ENCODE data around the gene SERPINE2. TPM values are rescaled to one million over a fixed set of nuclear protein-coding genes. Genes with fewer than 3 reads are reported as not detected.

The SERPINE2 gene
- total RNA-seq, 1 experiment from 2014 or later = 78.2 TPM

GRCh38 chr2:224059178-224059577 is 20.1 kb upstream of the SERPINE2 start:
- peaks cover 6% of the 10 kb centered on the region for H3K9me3 ChIP-seq
- no peaks in the 10 kb centered on the region for H3K27me3 ChIP-seq
- no peak for DNase-seq
- no peaks in the 10 kb centered on the region for H3K36me3 ChIP-seq
- H3K4me3 ChIP-seq = no peak overlapping the region

- H3K36me3 ChIP-seq = no peaks in the 10 kb centered on the region
- DNase-seq = no peak
- H3K27me3 ChIP-seq = no peaks in the 10 kb centered on the region
- no peak overlapping the region for H3K4me3 ChIP-seq
- H3K9me3 ChIP-seq = peaks cover 6% of the 10 kb centered on the region
Observed at GRCh38 chr2:224058048-224058775, 19.1 kb upstream of the SERPINE2 start.

- peaks cover 6% of the 10 kb centered on the region for H3K9me3 ChIP-seq
- H3K4me3 ChIP-seq = no peak overlapping the region
- no peaks in the 10 kb centered on the region for H3K27me3 ChIP-seq
- H3K36me3 ChIP-seq = no peaks in the 10 kb centered on the region
- no peak for DNase-seq
Observed at GRCh38 chr2:224056889-224057288, 17.8 kb upstream of the SERPINE2 start.

- DNase-seq = no peak
- H3K36me3 ChIP-seq = no peaks in the 10 kb centered on the region
- peaks cover 6% of the 10 kb centered on the region for H3K9me3 ChIP-seq
- H3K27me3 ChIP-seq = no peaks in the 10 kb centered on the region
- H3K4me3 ChIP-seq = no peak overlapping the region
Observed at GRCh38 chr2:224055101-224055500, 16.0 kb upstream of the SERPINE2 start.

GRCh38 chr2:224046752-224047151 is 7.7 kb upstream of the SERPINE2 start:
- peak; percentile 16 for DNase-seq
- Histone ChIP-seq H3K27me3 (no peaks in the 10 kb centered on the region), H3K4me3 (no peak overlapping the region), H3K9me3 (no peaks in the 10 kb centered on the region), H3K36me3 (no peaks in the 10 kb centered on the region)

- no peak for DNase-seq
- no peaks in the 10 kb centered on the region for H3K27me3 ChIP-seq
- H3K9me3 ChIP-seq = no peaks in the 10 kb centered on the region
- no peaks in the 10 kb centered on the region for H3K36me3 ChIP-seq
- H3K4me3 ChIP-seq = no peak overlapping the region
Observed at GRCh38 chr2:224042191-224042696, 3.2 kb upstream of the SERPINE2 start.

GRCh38 chr2:224041554-224041953 is 2.5 kb upstream of the SERPINE2 start:
- Histone ChIP-seq H3K36me3 (no peaks in the 10 kb centered on the region), H3K4me3 (no peak overlapping the region), H3K27me3 (no peaks in the 10 kb centered on the region), H3K9me3 (no peaks in the 10 kb centered on the region)
- DNase-seq = no peak

- H3K36me3 ChIP-seq = no peaks in the 10 kb centered on the region
- no peak overlapping the region for H3K4me3 ChIP-seq
- DNase-seq = no peak
- no peaks in the 10 kb centered on the region for H3K27me3 ChIP-seq
- H3K9me3 ChIP-seq = no peaks in the 10 kb centered on the region
Observed at GRCh38 chr2:224040753-224041152, 1.7 kb upstream of the SERPINE2 start.

- Histone ChIP-seq H3K36me3 (no peaks in the 10 kb centered on the region), H3K27me3 (no peaks in the 10 kb centered on the region), H3K9me3 (no peaks in the 10 kb centered on the region), H3K4me3 (peak overlapping the region; percentile 77)
- no peak for DNase-seq
Observed at GRCh38 chr2:224039770-224040440, 819 bp upstream of the SERPINE2 start.

GRCh38 chr2:224038830-224039079 is 331 bp downstream of the SERPINE2 start:
- Histone ChIP-seq H3K27me3 (no peaks in the 10 kb centered on the region), H3K4me3 (peak overlapping the region; percentile 77), H3K9me3 (no peaks in the 10 kb centered on the region), H3K36me3 (no peaks in the 10 kb centered on the region)
- DNase-seq = no peak

- DNase-seq = peak; percentile 54
- no peaks in the 10 kb centered on the region for H3K36me3 ChIP-seq
Observed at GRCh38 chr2:224038049-224038829, 847 bp downstream of the SERPINE2 start.

GRCh38 chr2:224036731-224037361 is 2.2 kb downstream of the SERPINE2 start:
- DNase-seq = peak; percentile 12
- no peaks in the 10 kb centered on the region for H3K27me3 ChIP-seq
- H3K9me3 ChIP-seq = no peaks in the 10 kb centered on the region
- H3K4me3 ChIP-seq = no peak overlapping the region
- H3K36me3 ChIP-seq = no peaks in the 10 kb centered on the region

More at GRCh38 chr2:224038049-224038829, 847 bp downstream of the SERPINE2 start:
- H3K4me3 ChIP-seq = peak overlapping the region; percentile 77
- no peaks in the 10 kb centered on the region for H3K27me3 ChIP-seq
- H3K9me3 ChIP-seq = no peaks in the 10 kb centered on the region

GRCh38 chr2:224034017-224034416 is 5.1 kb downstream of the SERPINE2 start:
- no peaks in the 10 kb centered on the region for H3K9me3 ChIP-seq
- DNase-seq = no peak
- no peaks in the 10 kb centered on the region for H3K27me3 ChIP-seq
- no peak overlapping the region for H3K4me3 ChIP-seq
- H3K36me3 ChIP-seq = no peaks in the 10 kb centered on the region; the same call in 1 of the 2 replicates

GRCh38 chr2:224033601-224034000 is 5.5 kb downstream of the SERPINE2 start:
- Histone ChIP-seq H3K9me3 (no peaks in the 10 kb centered on the region), H3K36me3 (no peaks in the 10 kb centered on the region; the same call in 1 of the 2 replicates), H3K27me3 (no peaks in the 10 kb centered on the region), H3K4me3 (no peak overlapping the region)
- no peak for DNase-seq

- no peak for DNase-seq
- Histone ChIP-seq H3K27me3 (no peaks in the 10 kb centered on the region), H3K9me3 (no peaks in the 10 kb centered on the region), H3K4me3 (no peak overlapping the region), H3K36me3 (no peaks in the 10 kb centered on the region; the same call in 1 of the 2 replicates)
Observed at GRCh38 chr2:224032283-224032682, 6.8 kb downstream of the SERPINE2 start.

- no peak for DNase-seq
- H3K36me3 ChIP-seq = no peaks in the 10 kb centered on the region; the same call in 1 of the 2 replicates
- no peaks in the 10 kb centered on the region for H3K27me3 ChIP-seq
- H3K4me3 ChIP-seq = no peak overlapping the region
- no peaks in the 10 kb centered on the region for H3K9me3 ChIP-seq
Observed at GRCh38 chr2:224031358-224031970, 7.6 kb downstream of the SERPINE2 start.
